ENCODE measurements around the gene PAX5. TPM values are rescaled to one million over a fixed set of nuclear protein-coding genes. Genes with fewer than 3 reads are reported as not detected.

PAX5 gene
- total RNA-seq, 2 experiments from 2014 or later = 62.5 to 141 TPM

GRCh38 chr9:36935332-36935731 is 98.7 kb downstream of the PAX5 start:
- H3K79me2 ChIP-seq (ENCODE audit: insufficient read depth, low read depth, low read length) = no peaks in the 10 kb centered on the region; the same call in 1 of the 2 replicates
- intact Hi-C loops (cut with micrococcal nuclease; ENCODE audit: unreplicated experiment) = no loop called here
- TF ChIP-seq CTCF (conservative IDR thresholded peaks at IDR 0.05; ENCODE audit: low read length) = no peak
- no peak for TF ChIP-seq EZH2phosphoT487 (IDR thresholded peaks at IDR 0.05; ENCODE audit: borderline replicate concordance, low read depth, low read length)
- no peaks in the 10 kb centered on the region for H3K9me2 ChIP-seq (ENCODE audit: insufficient read depth, low read length)
- H2AFZ ChIP-seq (ENCODE audit: low read length) = no peak overlapping the region
- no peak overlapping the region for H3K27ac ChIP-seq (ENCODE audit: low read depth, low read length, poor library complexity, severe bottlenecking)
- no peak overlapping the region for H3K4me3 ChIP-seq (ENCODE audit: low read depth, low read length, poor library complexity, severe bottlenecking)
- CTCF ChIA-PET (ENCODE audit: unreplicated experiment) = no interaction called here
- peaks cover 96% of the 10 kb centered on the region for H3K36me3 ChIP-seq (ENCODE audit: insufficient read depth, low read length)
- H4K20me1 ChIP-seq (ENCODE audit: insufficient read depth, low read length) = no peaks in the 10 kb centered on the region
- no peaks in the 10 kb centered on the region for H3K4me1 ChIP-seq (ENCODE audit: insufficient read depth, low read length, poor library complexity, severe bottlenecking)
- H3K4me2 ChIP-seq (ENCODE audit: low read length) = no peak overlapping the region
- DNase-seq (ENCODE audit: low spot score) = no peak
- POLR2A ChIA-PET = no interaction called here
- no peaks in the 10 kb centered on the region; the same call in 1 of the 2 replicates for H3K9me3 ChIP-seq (ENCODE audit: low read length)
- BruUV-seq (replicated peaks) = no TSS peak

DNA sequence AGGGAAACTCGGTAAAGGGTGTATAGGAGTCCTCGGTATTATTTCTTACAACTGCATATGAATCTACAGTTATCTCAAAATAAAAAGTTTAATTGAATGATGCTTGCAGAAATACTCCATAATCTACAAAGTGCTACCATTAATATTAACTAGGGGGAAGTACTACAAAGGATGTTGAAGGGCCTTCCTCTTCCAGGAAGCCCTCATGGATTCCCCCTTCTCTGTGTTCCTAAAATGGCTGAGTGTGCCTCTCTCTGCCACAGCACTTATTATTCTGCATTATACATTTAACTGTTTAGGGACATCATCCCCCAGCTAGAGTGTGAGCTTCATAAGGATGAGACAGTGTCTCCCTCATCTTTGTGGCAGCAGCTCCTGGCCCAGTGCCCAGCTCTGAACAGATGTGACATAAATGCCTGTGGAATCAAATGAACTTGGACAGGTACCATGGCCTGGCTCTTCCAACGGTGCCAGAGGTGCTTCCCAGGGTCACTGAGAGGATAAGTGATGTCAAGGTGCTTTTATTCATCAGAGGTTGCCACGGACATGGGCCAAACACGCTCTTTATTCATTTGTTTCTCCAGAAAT is 99.5 kb downstream of the PAX5 start:
- Histone ChIP-seq H4K20me1 (ENCODE audit: insufficient read depth, low read length) (no peaks in the 10 kb centered on the region), H3K27ac (ENCODE audit: low read depth, low read length, poor library complexity, severe bottlenecking) (no peak overlapping the region), H3K9me3 (ENCODE audit: low read length) (no peaks in the 10 kb centered on the region; the same call in 1 of the 2 replicates), H3K4me2 (ENCODE audit: low read length) (no peak overlapping the region), H3K36me3 (ENCODE audit: insufficient read depth, low read length) (peaks cover 96% of the 10 kb centered on the region), H3K9me2 (ENCODE audit: insufficient read depth, low read length) (no peaks in the 10 kb centered on the region), H2AFZ (ENCODE audit: low read length) (no peak overlapping the region), H3K4me3 (ENCODE audit: low read depth, low read length, poor library complexity, severe bottlenecking) (no peak overlapping the region), H3K79me2 (ENCODE audit: insufficient read depth, low read depth, low read length) (no peaks in the 10 kb centered on the region; the same call in 1 of the 2 replicates), H3K4me1 (ENCODE audit: insufficient read depth, low read length, poor library complexity, severe bottlenecking) (no peaks in the 10 kb centered on the region)
- DNase-seq (ENCODE audit: low spot score) = no peak
- no TSS peak for BruUV-seq (replicated peaks)
- TF ChIP-seq CTCF (conservative IDR thresholded peaks at IDR 0.05; ENCODE audit: low read length) (no peak), EZH2phosphoT487 (IDR thresholded peaks at IDR 0.05; ENCODE audit: borderline replicate concordance, low read depth, low read length) (no peak)
- intact Hi-C loops (cut with micrococcal nuclease; ENCODE audit: unreplicated experiment) = no loop called here
- POLR2A ChIA-PET = no interaction called here
- CTCF ChIA-PET (ENCODE audit: unreplicated experiment) = no interaction called here

DNA sequence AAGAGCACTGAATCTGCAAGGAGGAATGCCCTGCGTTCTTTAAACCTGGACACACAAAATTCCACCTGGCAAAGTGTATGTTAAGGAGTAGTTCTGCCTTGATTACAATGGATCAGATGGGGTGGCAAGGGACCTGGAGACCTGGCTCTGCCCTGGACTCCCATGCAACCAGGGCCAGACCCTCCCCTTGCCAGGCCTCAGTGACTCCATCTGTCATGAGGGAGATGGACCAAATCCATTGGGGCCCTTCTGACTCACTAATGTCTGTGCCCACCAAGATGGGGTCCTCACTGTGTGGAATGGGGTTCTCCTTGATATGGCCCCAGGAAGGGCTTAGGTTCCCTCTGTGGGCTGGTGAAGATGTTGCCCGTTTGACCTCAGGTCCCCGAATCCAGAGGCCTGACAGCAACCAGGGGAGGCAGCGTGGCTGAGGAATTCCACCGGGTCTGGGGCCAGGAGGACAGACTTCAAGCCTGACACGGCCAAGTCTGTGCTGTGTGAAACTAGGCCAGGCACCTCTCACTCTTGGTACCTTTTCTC is 100.3 kb downstream of the PAX5 start:
- CTCF ChIA-PET (ENCODE audit: unreplicated experiment) = no interaction called here
- H3K79me2 ChIP-seq (ENCODE audit: insufficient read depth, low read depth, low read length) = no peaks in the 10 kb centered on the region; the same call in 1 of the 2 replicates
- no peak for TF ChIP-seq EZH2phosphoT487 (IDR thresholded peaks at IDR 0.05; ENCODE audit: borderline replicate concordance, low read depth, low read length)
- TF ChIP-seq CTCF (conservative IDR thresholded peaks at IDR 0.05; ENCODE audit: low read length) = no peak

More for the DNA sequence above, 100.3 kb downstream of the PAX5 start:
- H4K20me1 ChIP-seq (ENCODE audit: insufficient read depth, low read length) = no peaks in the 10 kb centered on the region
- no peaks in the 10 kb centered on the region for H3K9me2 ChIP-seq (ENCODE audit: insufficient read depth, low read length)
- no peak overlapping the region for H3K4me2 ChIP-seq (ENCODE audit: low read length)
- intact Hi-C loops (cut with micrococcal nuclease; ENCODE audit: unreplicated experiment) = no loop called here
- H3K36me3 ChIP-seq (ENCODE audit: insufficient read depth, low read length) = peaks cover 97% of the 10 kb centered on the region
- H3K27ac ChIP-seq (ENCODE audit: low read depth, low read length, poor library complexity, severe bottlenecking) = no peak overlapping the region
- no peak for DNase-seq (ENCODE audit: low spot score)
- H3K4me3 ChIP-seq (ENCODE audit: low read depth, low read length, poor library complexity, severe bottlenecking) = no peak overlapping the region
- no peaks in the 10 kb centered on the region; the same call in 1 of the 2 replicates for H3K9me3 ChIP-seq (ENCODE audit: low read length)
- no TSS peak for BruUV-seq (replicated peaks)
- POLR2A ChIA-PET = no interaction called here
- no peak overlapping the region for H2AFZ ChIP-seq (ENCODE audit: low read length)
- no peaks in the 10 kb centered on the region for H3K4me1 ChIP-seq (ENCODE audit: insufficient read depth, low read length, poor library complexity, severe bottlenecking)
